ENCODE measurements around the gene TMEM222. TPM values are rescaled to one million over a fixed set of nuclear protein-coding genes. Genes with fewer than 3 reads are reported as not detected.
A peak's percentile ranks its signal among the peaks of the same experiment; 100 is the strongest.

Gene TMEM222
- total and polyA plus RNA-seq, 2 of the 4 experiments (the other 2 are of a cell fraction): 19.9 to 54.1 TPM

DNA sequence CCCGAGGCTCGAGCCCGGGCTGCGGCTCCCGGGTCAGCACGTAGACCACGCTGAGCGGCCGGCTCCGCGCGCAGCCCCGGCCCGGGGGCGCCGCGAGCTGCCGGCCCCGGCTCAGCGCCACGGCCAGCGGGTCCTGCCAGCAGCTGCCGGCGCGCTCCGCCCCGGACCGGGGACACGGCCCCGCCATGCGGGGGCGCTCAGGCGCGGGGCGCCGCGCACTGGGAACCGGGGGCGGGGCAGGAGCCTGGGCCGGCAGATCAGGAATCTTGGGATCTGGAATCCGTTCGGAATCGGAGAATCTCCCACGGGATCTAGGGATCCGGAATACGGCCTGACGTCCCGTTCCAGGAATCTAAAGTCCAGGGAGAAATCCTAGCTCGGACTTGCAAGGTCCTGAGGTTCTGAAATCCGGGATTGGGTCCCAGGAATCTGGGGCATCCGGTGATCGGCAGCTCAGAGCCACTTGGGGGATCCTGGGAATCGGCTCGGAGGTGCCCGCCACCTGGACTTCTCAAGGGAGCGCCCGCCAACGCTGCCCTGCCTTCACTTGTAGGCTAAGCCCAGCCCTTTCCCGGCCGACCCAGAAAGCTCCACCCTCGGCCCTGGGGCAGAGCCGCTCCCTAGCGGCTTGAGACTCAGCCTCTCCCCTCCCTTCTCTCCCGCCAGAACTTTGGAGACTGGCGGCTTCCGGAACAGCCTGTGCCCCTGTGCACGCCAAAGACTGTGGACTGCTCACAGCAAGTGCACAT lies 44.6 kb downstream of the TMEM222 start, which contains the start of gene MAP3K6:
TSS of gene MAP3K6 (minus strand) at position 551 of the 749 bp plus-strand sequence. CDS start at position 187, 364 bp downstream.
- peak within 1 kb of the TSS; percentile 98 for H3K4me2 ChIP-seq (ENCODE audit: low read depth, low read length)
- BruUV-seq (replicated peaks): no TSS peak
- 0% methylated on average over 23 of the region's 67 CpGs; no CpG with 5 or more reads in 1 of the 2 experiments for WGBS, 2 experiments (ENCODE audit: extremely low coverage in 2 of 2, insufficient read length in 1 of 2)
- peak within 1 kb of the TSS; percentile 91 for H3K4ac ChIP-seq (ENCODE audit: low read depth, low read length)
- peak within 1 kb of the TSS; percentile 78; the same call in 1 of the 2 replicates for H4K5ac ChIP-seq (ENCODE audit: low read depth, low read length)
- in situ Hi-C loops (cut with MboI; ENCODE audit: low sequenced_read_pairs) (no loop called here), dilution Hi-C loops (cut with HindIII; ENCODE audit: low sequenced_read_pairs, unreplicated experiment) (no loop called here), intact Hi-C loops (cut with micrococcal nuclease) (loop anchor here (2.0 kb wide), 1 partner anchor 66 kb away; no protein-coding TSS in a partner anchor)
- H4K91ac ChIP-seq (ENCODE audit: insufficient read depth, low read depth, low read length): peak within 1 kb of the TSS; percentile 79
- H3K27ac ChIP-seq (ENCODE audit: insufficient read depth, low read length): peak within 1 kb of the TSS; percentile 94
- no peaks in the 10 kb centered on the region for H3K27me3 ChIP-seq (ENCODE audit: control insufficient read depth, insufficient read depth, low read length)
- peak within 1 kb of the TSS; percentile 91 for H2AK9ac ChIP-seq (replicated peaks; ENCODE audit: low read depth, low read length, poor library complexity)
- H3K4me1 ChIP-seq (ENCODE audit: control insufficient read depth, insufficient read depth, low read length): peaks cover 11% of the 10 kb centered on the region
- peak within 1 kb of the TSS; percentile 54 for H2BK120ac ChIP-seq (ENCODE audit: low read depth, low read length)
- peak within 1 kb of the TSS; percentile 86 for H3K23ac ChIP-seq (ENCODE audit: low read depth, low read length)
- H4K20me1 ChIP-seq (ENCODE audit: insufficient read depth, low read length): peaks cover 2% of the 10 kb centered on the region; the same call in 1 of the 2 replicates
- H3K79me1 ChIP-seq (ENCODE audit: low read depth in 1 of 2, low read length in 2 of 2): peaks cover 6 to 24% of the 10 kb centered on the region in 2 experiments; a peak in 3 of 4 replicates
- H3K4me3 ChIP-seq (ENCODE audit: insufficient read depth, low read depth, low read length): peak within 1 kb of the TSS; percentile 77
- H3K9me3 ChIP-seq (ENCODE audit: control insufficient read depth, insufficient read depth, low read length): no peaks in the 10 kb centered on the region
- H2BK15ac ChIP-seq (ENCODE audit: low read depth, low read length): no peak within 1 kb of the TSS
- peak within 1 kb of the TSS; percentile 55 for H3K18ac ChIP-seq (ENCODE audit: low read depth, low read length)
- H2AFZ ChIP-seq (replicated peaks; ENCODE audit: low read length, poor library complexity): peak within 1 kb of the TSS; percentile 99
- peak within 1 kb of the TSS; percentile 84 for H2BK5ac ChIP-seq (ENCODE audit: low read depth, low read length, poor library complexity, severe bottlenecking)
- peak within 1 kb of the TSS; percentile 93 for H3K9ac ChIP-seq (ENCODE audit: low read depth, low read length)
- peak within 1 kb of the TSS; percentile 91 for H3K14ac ChIP-seq (replicated peaks; ENCODE audit: low read depth, low read length)
- ChIA-PET POLR2A (ENCODE audit: unreplicated experiment) (interaction anchor here (0.5 to 0.8 kb wide), 2 partner anchors 44 to 313 kb away, joined by 3 to 5 read pairs; partner anchors contain the start of gene TMEM222), CTCF (interaction anchor here (0.8 to 2.3 kb wide), 9 partner anchors 11 to 70 kb away, joined by 3 to 9 read pairs (median 5); no protein-coding TSS in a partner anchor)
- H2AK5ac ChIP-seq (ENCODE audit: low read depth, low read length): peak within 1 kb of the TSS; percentile 70
- DNase-seq (peak; percentile 59), ATAC-seq (ENCODE audit: low read depth) (peak; percentile 71)
- peak; percentile 54; the same call in 1 of the 2 replicates for TF ChIP-seq MXI1 (IDR thresholded peaks at IDR 0.05; ENCODE audit: borderline replicate concordance, low read depth, low read length)
- peak; percentile 84; the same call in 1 of the 2 replicates for TF ChIP-seq MAZ (IDR thresholded peaks at IDR 0.05; ENCODE audit: borderline replicate concordance, low read depth, low read length)
- TF ChIP-seq, protein P1, sequence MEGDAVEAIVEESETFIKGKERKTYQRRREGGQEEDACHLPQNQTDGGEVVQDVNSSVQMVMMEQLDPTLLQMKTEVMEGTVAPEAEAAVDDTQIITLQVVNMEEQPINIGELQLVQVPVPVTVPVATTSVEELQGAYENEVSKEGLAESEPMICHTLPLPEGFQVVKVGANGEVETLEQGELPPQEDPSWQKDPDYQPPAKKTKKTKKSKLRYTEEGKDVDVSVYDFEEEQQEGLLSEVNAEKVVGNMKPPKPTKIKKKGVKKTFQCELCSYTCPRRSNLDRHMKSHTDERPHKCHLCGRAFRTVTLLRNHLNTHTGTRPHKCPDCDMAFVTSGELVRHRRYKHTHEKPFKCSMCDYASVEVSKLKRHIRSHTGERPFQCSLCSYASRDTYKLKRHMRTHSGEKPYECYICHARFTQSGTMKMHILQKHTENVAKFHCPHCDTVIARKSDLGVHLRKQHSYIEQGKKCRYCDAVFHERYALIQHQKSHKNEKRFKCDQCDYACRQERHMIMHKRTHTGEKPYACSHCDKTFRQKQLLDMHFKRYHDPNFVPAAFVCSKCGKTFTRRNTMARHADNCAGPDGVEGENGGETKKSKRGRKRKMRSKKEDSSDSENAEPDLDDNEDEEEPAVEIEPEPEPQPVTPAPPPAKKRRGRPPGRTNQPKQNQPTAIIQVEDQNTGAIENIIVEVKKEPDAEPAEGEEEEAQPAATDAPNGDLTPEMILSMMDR (conservative IDR thresholded peaks at IDR 0.05; ENCODE audit: low read depth, low read length): peak; percentile 67
- no peak for TF ChIP-seq CHD1 (IDR thresholded peaks at IDR 0.05; ENCODE audit: low read depth, low read length)
- H3K56ac ChIP-seq (ENCODE audit: extremely low read depth, insufficient read depth, low read length): peak within 1 kb of the TSS; percentile 95
- peak within 1 kb of the TSS; percentile 71 to 93 for H4K8ac ChIP-seq (ENCODE audit: low read depth in 2 of 2, low read length in 2 of 2)
- no peak within 1 kb of the TSS for H2BK20ac ChIP-seq (ENCODE audit: low read depth, low read length)
- peaks cover 22% of the 10 kb centered on the region for H3K36me3 ChIP-seq (ENCODE audit: control insufficient read depth, insufficient read depth, low read length)
- H3K9me1 ChIP-seq (ENCODE audit: insufficient read depth, low read length): peaks cover 18% of the 10 kb centered on the region

All from IMR-90 (cell line).